ENCODE measurements around the gene ENAH. TPM values are rescaled to one million over a fixed set of nuclear protein-coding genes. Genes with fewer than 3 reads are reported as not detected.

ENAH gene
- total and polyA plus RNA-seq, 2 donors (not counting 1 experiment from before 2014, with no cell fraction given), result 85.0 to 210 TPM

DNA sequence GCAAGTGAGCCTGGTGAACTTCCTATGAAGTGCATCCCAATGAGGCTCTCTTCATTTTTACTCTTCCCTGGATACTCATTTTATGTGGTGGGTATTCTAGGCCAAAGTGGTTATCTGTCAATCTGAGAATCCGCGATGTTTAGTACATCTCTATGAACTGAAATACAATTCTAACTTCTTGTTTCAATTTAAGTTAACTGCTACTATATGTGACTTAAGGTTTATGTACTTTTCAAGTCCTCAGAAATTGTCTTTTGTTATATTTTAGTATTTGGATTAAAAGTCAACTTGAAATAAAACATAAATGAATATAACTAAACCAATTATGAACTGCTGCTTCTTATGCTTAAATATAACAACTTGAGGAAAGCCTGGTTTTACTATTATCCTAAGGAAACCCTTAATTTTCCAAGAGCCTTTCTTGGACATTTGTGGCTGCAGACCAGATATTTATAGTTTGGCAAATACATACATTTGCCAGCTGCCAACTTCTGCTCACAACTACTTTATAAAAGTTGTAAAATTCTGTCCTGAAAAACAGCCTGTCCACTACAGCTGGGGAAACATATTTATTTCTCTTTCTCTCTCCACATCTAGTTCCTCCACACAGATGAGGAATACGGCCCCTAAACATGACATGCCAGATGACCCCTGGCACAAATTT is 60.4 kb downstream of the ENAH start:
- Histone ChIP-seq H3K4me3 (replicated peaks in 1 of 4; ENCODE audit: control extremely low read depth in 1 of 4, insufficient read depth in 1 of 4, low read depth in 3 of 4, low read length in 4 of 4) (no peak overlapping the region), H3K4me2 (ENCODE audit: extremely low read depth, insufficient read depth, low read length) (no peak overlapping the region), H2AFZ (ENCODE audit: low read length) (no peak overlapping the region), H3K9me3 (ENCODE audit: control insufficient read depth, insufficient read depth, low read depth, low read length) (no peaks in the 10 kb centered on the region), H3K9ac (ENCODE audit: insufficient read depth, low read length) (no peak overlapping the region), H3K27me3 (ENCODE audit: control insufficient read depth, insufficient read depth, low read length) (no peaks in the 10 kb centered on the region), H3K79me2 (ENCODE audit: control insufficient read depth, insufficient read depth, low read length) (peaks cover 30% of the 10 kb centered on the region), H4K20me1 (ENCODE audit: control insufficient read depth, extremely low read depth, insufficient read depth, low read length) (no peaks in the 10 kb centered on the region), H3K27ac (ENCODE audit: insufficient read depth, low read length) (no peak overlapping the region), H3K36me3 (ENCODE audit: control insufficient read depth, insufficient read depth, low read length) (no peaks in the 10 kb centered on the region), H3K4me1 (ENCODE audit: control insufficient read depth, extremely low read depth, insufficient read depth, low read length) (no peaks in the 10 kb centered on the region)
- DNase-seq (ENCODE audit: low read depth in 2 of 2), result no peak
- TF ChIP-seq, protein P1, sequence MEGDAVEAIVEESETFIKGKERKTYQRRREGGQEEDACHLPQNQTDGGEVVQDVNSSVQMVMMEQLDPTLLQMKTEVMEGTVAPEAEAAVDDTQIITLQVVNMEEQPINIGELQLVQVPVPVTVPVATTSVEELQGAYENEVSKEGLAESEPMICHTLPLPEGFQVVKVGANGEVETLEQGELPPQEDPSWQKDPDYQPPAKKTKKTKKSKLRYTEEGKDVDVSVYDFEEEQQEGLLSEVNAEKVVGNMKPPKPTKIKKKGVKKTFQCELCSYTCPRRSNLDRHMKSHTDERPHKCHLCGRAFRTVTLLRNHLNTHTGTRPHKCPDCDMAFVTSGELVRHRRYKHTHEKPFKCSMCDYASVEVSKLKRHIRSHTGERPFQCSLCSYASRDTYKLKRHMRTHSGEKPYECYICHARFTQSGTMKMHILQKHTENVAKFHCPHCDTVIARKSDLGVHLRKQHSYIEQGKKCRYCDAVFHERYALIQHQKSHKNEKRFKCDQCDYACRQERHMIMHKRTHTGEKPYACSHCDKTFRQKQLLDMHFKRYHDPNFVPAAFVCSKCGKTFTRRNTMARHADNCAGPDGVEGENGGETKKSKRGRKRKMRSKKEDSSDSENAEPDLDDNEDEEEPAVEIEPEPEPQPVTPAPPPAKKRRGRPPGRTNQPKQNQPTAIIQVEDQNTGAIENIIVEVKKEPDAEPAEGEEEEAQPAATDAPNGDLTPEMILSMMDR (conservative IDR thresholded peaks at IDR 0.05 in 1 of 2, IDR thresholded peaks at IDR 0.05 in 1 of 2; ENCODE audit: low read depth in 1 of 2, low read length in 2 of 2), result no peak
- TF ChIP-seq EZH2 (IDR thresholded peaks at IDR 0.05; ENCODE audit: low read length, missing control alignments), result no peak

DNA sequence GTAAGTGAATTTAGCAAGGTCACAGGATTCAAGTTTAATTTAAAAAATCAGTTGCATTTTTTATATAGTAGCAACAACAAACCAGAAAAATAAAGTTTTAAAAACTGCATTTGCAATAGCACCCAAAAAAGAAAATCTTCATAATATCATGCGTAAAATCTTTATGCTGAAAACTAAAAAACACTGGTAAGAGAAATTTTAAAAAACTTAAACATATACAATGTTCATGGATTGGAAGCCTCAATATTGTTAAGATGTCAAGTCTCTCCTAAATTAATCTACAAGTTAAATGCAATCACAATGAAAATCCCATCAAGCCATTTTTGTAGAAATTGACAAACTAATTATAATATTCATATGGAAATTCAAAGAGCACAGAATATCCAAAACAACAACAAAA is 65.6 kb downstream of the ENAH start:
- Histone ChIP-seq H3K4me2 (ENCODE audit: extremely low read depth, insufficient read depth, low read length) (no peak overlapping the region), H2AFZ (ENCODE audit: low read length) (no peak overlapping the region), H3K79me2 (ENCODE audit: control insufficient read depth, insufficient read depth, low read length) (peaks cover 23% of the 10 kb centered on the region), H3K9me3 (ENCODE audit: control insufficient read depth, insufficient read depth, low read depth, low read length) (no peaks in the 10 kb centered on the region), H3K27me3 (ENCODE audit: control insufficient read depth, insufficient read depth, low read length) (no peaks in the 10 kb centered on the region), H3K4me3 (replicated peaks in 1 of 4; ENCODE audit: control extremely low read depth in 1 of 4, insufficient read depth in 1 of 4, low read depth in 3 of 4, low read length in 4 of 4) (no peak overlapping the region), H4K20me1 (ENCODE audit: control insufficient read depth, extremely low read depth, insufficient read depth, low read length) (no peaks in the 10 kb centered on the region), H3K4me1 (ENCODE audit: control insufficient read depth, extremely low read depth, insufficient read depth, low read length) (no peaks in the 10 kb centered on the region), H3K36me3 (ENCODE audit: control insufficient read depth, insufficient read depth, low read length) (no peaks in the 10 kb centered on the region), H3K27ac (ENCODE audit: insufficient read depth, low read length) (no peak overlapping the region), H3K9ac (ENCODE audit: insufficient read depth, low read length) (no peak overlapping the region)
- DNase-seq (ENCODE audit: low read depth in 2 of 2), result no peak
- no peak for TF ChIP-seq EZH2 (IDR thresholded peaks at IDR 0.05; ENCODE audit: low read length, missing control alignments)
- TF ChIP-seq, protein P1 (conservative IDR thresholded peaks at IDR 0.05 in 1 of 2, IDR thresholded peaks at IDR 0.05 in 1 of 2; ENCODE audit: low read depth in 1 of 2, low read length in 2 of 2), result no peak

DNA sequence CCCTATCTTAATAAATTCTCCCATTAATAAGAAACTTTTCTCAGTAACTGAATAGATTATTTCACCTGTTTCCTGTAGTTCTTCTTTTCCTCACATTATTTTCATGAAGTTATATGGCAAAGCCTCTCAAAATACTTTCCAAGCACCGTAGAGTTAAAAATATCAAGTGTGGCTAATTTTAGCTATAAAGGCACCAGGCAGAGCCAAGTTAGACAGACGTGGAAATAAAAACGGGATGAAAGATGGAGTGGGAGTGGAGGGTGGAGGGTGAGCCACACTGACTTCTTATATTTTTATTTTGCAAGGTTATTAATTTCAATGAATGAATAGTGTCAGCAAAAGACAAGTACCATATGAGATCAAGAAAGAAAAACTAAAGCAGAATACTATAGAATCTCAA is 71.7 kb downstream of the ENAH start:
- peak overlapping the region; percentile 1 for H3K4me2 ChIP-seq (ENCODE audit: extremely low read depth, insufficient read depth, low read length)
- H3K36me3 ChIP-seq (ENCODE audit: control insufficient read depth, insufficient read depth, low read length), result no peaks in the 10 kb centered on the region
- H3K4me3 ChIP-seq (replicated peaks in 1 of 4; ENCODE audit: control extremely low read depth in 1 of 4, insufficient read depth in 1 of 4, low read depth in 3 of 4, low read length in 4 of 4), result no peak overlapping the region
- H3K4me1 ChIP-seq (ENCODE audit: control insufficient read depth, extremely low read depth, insufficient read depth, low read length), result peaks cover 6% of the 10 kb centered on the region
- DNase-seq (ENCODE audit: low read depth in 2 of 2), result no peak
- H3K9me3 ChIP-seq (ENCODE audit: control insufficient read depth, insufficient read depth, low read depth, low read length), result no peaks in the 10 kb centered on the region
- no peak for TF ChIP-seq EZH2 (IDR thresholded peaks at IDR 0.05; ENCODE audit: low read length, missing control alignments)
- TF ChIP-seq, protein P1 (conservative IDR thresholded peaks at IDR 0.05 in 1 of 2, IDR thresholded peaks at IDR 0.05 in 1 of 2; ENCODE audit: low read depth in 1 of 2, low read length in 2 of 2), result no peak
- H3K27ac ChIP-seq (ENCODE audit: insufficient read depth, low read length), result no peak overlapping the region
- no peak overlapping the region for H2AFZ ChIP-seq (ENCODE audit: low read length)
- no peak overlapping the region for H3K9ac ChIP-seq (ENCODE audit: insufficient read depth, low read length)
- H4K20me1 ChIP-seq (ENCODE audit: control insufficient read depth, extremely low read depth, insufficient read depth, low read length), result peaks cover 2% of the 10 kb centered on the region
- H3K27me3 ChIP-seq (ENCODE audit: control insufficient read depth, insufficient read depth, low read length), result no peaks in the 10 kb centered on the region
- H3K79me2 ChIP-seq (ENCODE audit: control insufficient read depth, insufficient read depth, low read length), result peaks cover 17% of the 10 kb centered on the region

Data from fibroblast of lung (primary cell).